ENCODE data around the gene MECP2. TPM values are rescaled to one million over a fixed set of nuclear protein-coding genes. Genes with fewer than 3 reads are reported as not detected.

The MECP2 gene
- total RNA-seq, 4 donors from 2014 or later = 36.8 to 71.2 (median 47.1) TPM

GRCh38 chrX:154123241-154124219 lies 26.0 kb upstream of the MECP2 start:
- TF ChIP-seq CTCF (IDR thresholded peaks at IDR 0.05; ENCODE audit: low read depth) = no peak

GRCh38 chrX:154121961-154122360 lies 24.4 kb upstream of the MECP2 start:
- no peak for TF ChIP-seq CTCF (IDR thresholded peaks at IDR 0.05; ENCODE audit: low read depth)

- TF ChIP-seq CTCF (IDR thresholded peaks at IDR 0.05; ENCODE audit: low read depth) = no peak
Measured at GRCh38 chrX:154121207-154121606, 23.7 kb upstream of the MECP2 start.

- TF ChIP-seq CTCF (IDR thresholded peaks at IDR 0.05; ENCODE audit: low read depth) = no peak
Measured at GRCh38 chrX:154120567-154120966, 23.1 kb upstream of the MECP2 start.

- no peak for TF ChIP-seq CTCF (IDR thresholded peaks at IDR 0.05; ENCODE audit: low read depth)
Measured at GRCh38 chrX:154117566-154117965, 20.0 kb upstream of the MECP2 start.

GRCh38 chrX:154116426-154117211 lies 19.1 kb upstream of the MECP2 start:
- no peak for TF ChIP-seq CTCF (IDR thresholded peaks at IDR 0.05; ENCODE audit: low read depth)

- no peak for TF ChIP-seq CTCF (IDR thresholded peaks at IDR 0.05; ENCODE audit: low read depth)
Measured at GRCh38 chrX:154115750-154116149, 18.2 kb upstream of the MECP2 start.
